Measurements from ENCODE around the gene ZFAND2A.
"Not testable (repeated sequence)": the region's sequence is repeated elsewhere in the genome, so short reads cannot be mapped to it uniquely, and the experiment has no call there.

ZFAND2A gene

GRCh38 chr7:1174881-1175596, 15.0 kb upstream of the ZFAND2A start:
- DNase-seq, result no peak

DNA sequence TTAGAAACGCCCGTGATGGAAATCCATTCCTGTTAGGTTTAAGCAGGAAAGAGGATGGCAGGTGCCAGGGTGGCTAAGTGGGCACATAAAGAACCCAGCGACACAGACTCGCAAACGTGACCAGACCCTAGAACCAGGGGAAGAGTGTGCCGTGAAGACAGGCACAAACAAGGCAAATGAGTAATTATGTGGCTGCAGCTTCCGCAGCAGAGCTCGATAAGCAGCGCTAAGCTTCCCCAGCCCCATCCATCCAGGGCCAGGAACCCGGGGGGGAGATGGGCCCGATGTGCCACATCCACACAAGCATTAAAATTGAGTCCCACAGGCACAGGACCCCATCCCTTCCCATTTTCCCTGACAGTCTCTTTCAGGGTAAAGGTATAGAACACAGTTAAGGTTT, 14.0 kb upstream of the ZFAND2A start:
- DNase-seq, result no peak

- DNase-seq, result no peak
Measured at GRCh38 chr7:1172666-1173523, 12.9 kb upstream of the ZFAND2A start.

DNA sequence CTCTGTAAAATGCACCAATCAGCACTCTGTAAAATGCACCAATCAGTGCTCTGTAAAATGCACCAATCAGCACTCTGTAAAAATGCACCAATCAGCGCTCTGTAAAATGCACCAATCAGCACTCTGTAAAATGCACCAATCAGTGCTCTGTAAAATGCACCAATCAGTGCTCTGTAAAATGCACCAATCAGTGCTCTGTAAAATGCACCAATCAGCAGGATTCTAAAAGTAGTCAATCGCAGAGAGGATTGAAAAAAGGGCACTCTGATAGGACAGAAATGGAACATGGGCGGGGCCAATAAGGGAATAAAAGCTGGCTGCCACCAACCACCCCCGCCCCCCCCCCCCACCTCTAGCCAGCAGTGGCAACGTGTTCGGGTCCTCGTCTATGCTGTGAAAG, 11.5 kb upstream of the ZFAND2A start:
- DNase-seq, result not testable (repeated sequence)

DNA sequence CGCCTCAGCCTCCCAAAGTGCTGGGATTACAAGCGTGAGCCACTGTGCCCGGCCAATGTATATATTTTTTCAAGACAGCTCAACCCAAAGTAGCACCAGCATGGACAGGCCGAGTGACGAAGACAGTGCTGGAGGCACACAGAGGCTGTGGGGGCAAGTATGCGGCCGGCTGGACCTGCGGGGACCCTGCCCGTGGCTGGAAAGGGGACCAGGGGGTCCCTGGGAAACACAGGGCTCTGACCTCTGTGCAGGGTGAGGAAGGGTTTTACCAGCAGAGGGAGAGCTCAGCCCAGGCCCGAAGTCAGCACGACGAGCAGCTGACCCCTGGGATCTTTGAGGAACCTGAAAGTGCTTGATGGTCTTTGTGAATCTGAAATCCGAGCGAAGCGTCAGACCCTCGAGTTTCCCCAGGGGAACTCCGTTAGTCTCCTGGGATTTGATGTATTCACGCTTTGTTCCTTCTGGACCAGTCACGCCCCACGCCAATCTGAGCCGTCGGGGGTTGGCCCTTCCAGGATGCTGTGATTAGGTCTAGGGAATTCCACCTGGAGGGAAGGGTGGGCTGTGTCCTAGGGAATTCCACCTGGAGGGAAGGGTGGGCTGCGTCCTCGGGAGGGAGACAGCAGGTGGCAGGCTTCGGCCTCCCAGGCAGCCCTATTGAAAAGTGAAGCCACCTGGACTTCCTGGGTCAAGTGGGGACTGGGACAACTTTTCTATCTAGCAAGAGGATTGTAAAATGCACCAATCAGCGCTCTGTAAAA, 10.9 kb upstream of the ZFAND2A start:
- no peak for DNase-seq

DNA sequence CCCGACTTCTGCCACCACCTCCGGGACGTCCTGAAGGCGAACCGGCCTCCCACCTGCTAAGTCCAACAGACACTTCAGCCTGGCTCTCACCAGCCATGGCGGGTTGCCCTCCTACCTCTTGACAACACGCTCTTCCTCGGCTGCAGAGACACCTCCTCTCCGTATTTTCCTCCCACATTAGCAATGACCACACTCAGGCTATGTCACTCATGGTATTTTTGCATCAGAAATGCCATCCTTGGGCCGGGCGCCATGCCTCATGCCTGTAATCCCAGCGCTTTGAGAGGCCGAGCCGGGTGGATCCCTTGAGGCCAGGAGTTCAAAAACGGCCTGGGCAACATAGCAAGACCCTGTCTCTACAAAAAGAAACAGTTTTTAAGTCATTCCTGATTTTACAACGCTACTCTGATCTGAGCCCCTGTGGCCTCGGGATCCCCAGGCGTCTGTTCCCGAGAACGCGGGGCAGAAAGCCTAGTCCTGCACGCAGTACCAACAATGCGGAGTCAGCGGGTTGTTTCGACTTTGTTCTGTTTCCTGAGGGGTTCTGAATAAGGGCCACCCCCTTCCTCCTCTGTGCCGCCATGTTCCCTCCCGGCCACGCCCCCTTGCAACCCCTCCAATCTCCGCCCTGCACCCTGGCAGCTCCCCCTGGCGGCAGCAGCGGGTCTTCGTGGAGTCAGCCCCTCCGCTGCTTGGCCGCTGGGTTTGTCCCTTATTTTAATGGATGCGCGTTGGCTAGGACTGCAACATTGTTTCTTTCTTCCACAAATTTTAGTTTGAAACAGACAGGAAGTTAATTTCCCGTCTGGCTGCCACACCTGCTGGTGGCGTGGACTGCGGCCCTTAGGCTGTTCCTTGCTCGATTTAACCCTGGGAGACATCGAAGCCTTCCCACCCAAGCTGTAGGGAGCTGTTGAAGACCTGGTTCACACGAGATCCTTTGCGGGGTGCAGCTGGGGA, 9.7 kb upstream of the ZFAND2A start:
- no peak for DNase-seq

DNA sequence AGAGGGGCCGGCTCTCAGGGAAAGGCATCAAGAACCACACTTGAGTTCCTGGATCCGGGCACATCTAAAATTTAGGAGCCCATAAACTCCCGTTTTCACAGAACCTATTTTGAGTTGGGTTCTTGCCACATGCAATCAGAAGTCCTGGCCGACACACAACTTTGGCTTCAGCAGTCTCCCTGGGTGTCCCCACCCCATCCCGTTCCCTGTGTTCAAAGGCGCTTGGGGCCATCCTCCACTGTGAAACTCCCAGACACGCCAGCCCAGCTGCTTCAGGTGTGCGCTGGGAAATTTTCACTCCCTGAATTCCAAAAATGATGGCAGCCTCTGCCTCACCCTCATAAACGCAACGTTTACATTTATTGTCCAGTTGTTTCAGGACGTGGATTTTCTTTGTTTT, 8.4 kb upstream of the ZFAND2A start:
- no peak for DNase-seq

DNA sequence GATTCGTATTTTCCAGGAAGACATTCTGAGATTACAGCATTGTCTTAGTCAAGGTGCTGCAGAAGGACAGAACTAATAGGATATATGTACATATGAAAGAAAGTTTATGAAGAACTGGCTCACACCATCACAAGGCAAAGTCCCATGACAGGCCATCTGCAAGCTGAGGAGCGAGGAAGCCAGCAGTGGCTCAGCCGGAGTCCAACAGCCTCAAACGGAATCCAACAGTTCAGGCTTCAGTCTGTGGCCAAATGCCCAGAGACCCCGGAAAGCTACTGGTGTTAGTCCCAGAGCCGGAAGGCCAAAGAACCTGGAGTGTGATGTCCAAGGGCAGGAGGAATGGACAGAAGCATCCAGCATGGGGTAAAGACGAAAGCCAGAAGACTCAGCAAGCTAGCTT, 4.4 kb upstream of the ZFAND2A start:
- no peak for DNase-seq

- DNase-seq, result no peak
Measured at GRCh38 chr7:1163121-1163520, 3.1 kb upstream of the ZFAND2A start.

DNA sequence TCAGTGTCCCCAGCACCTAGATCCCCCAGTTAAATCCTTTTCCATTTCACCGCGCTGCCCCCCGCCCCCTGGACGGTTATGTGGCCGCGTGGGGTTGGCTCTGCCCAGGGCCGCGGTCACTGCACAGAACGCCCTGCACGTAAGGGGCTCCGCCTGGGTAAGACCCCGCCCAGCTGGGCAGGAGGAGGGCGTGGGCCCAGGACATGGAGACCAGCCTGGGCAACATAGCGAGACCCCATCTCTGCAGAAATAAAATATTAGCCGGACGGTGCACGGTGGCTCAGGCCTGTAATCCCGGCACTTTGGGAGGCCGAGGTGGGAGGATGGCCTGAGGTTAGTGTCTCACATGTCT, 650 bp upstream of the ZFAND2A start:
- DNase-seq, result no peak

GRCh38 chr7:1159231-1159630, 765 bp downstream of the ZFAND2A start:
- DNase-seq, result not testable (repeated sequence)

GRCh38 chr7:1158203-1159126, 1.5 kb downstream of the ZFAND2A start:
- DNase-seq, result no peak

DNA sequence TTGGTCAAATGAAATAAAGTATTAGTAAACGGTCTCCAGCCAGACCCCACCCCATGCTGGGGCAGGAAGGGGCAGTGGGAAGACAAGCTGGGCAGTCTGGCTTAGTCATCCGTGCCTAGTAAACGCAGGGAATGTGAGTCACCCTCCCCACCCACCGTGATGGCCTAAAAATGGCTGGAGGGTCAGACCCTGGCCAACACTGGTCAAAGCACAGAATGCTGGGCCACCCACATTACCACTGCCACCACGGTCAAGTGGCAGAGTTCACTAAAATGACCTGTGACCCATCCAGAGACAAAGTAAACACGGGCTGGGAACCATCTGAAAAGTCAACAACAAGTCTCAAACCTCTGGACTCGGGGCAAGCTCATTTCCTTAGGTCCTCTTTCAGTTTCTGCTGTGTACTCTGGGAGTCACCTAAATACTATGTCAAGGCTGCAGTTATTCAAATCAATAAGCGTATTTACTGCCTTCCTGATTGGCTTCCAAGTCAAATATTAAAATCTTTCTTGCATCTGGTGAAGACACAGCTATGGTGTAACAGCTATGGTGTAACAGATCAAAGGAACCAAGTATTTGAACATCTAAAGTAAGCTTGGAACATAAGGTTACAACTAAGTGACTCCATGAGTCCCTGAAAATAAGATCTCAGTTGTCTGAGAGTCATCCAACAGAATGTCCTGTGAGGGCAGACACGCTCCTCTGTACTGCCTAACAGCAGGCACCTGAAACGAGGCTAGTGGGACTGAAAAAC, 3.0 kb downstream of the ZFAND2A start:
- DNase-seq, result no peak

DNA sequence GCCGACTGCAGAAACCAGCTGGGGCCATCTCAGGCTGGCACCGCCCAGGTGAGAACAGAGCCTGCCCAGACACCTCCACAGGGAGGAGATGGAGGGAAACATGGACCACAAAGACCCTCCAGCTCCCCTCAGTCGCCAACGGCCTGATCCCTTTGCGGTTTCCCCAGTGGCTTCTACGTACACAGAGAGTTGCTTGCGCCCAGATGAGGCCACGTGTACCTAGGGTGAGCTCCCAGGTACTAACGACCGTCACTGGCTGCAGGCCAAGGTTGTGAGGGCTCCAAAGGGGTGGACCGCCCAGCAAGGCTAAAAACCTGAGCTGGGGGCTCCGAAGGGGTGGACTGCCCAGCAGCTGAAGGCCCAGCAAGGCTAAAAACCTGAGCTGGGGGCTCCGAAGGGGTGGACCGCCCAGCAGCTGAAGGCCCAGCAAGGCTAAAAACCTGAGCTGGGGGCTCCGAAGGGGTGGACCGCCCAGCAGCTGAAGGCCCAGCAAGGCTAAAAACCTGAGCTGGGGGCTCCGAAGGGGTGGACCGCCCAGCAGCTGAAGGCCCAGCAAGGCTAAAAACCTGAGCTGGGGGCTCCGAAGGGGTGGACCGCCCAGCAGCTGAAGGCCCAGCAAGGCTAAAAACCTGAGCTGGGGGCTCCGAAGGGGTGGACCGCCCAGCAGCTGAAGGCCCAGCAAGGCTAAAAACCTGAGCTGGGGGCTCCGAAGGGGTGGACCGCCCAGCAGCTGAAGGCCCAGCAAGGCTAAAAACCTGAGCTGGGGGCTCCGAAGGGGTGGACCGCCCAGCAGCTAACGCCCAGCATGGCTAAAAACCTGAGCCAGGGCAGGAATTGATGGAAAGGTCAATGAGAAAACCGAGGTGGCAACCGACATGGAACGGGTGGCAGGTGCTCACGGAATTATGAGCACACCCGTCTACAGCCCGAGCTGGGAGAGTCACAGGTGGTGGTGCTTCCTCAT, 3.9 kb downstream of the ZFAND2A start:
- not testable (repeated sequence) for DNase-seq

DNA sequence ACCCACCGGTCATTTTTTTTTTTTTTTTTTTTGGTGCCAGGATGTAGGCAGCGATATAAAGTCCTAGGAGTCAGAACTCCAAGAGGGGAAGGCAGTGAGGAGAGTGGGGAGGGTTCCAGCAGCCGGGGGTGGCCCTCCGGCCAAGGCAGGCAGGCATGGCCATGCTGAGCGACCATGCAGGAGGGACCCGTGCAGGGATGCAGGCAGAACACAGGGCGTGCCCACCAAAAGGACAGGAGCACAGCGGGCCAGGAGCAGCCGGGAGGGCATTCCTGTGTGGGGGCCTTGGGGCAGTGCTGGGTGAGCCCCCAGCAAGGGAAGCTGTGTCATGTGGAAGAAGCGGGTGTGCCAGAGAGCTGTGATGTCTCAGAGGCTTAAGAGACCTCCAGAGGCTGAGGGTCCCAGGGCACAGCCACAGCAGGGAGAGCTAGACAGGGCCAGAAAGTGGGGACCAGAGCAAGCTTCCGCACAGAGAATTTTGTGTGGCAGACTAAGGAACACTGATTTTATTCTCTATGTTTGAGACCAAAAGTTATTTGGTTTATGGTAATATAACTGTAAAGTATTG, 5.7 kb downstream of the ZFAND2A start:
- no peak for DNase-seq

GRCh38 chr7:1152492-1152891, 7.5 kb downstream of the ZFAND2A start:
- DNase-seq, result no peak

DNA sequence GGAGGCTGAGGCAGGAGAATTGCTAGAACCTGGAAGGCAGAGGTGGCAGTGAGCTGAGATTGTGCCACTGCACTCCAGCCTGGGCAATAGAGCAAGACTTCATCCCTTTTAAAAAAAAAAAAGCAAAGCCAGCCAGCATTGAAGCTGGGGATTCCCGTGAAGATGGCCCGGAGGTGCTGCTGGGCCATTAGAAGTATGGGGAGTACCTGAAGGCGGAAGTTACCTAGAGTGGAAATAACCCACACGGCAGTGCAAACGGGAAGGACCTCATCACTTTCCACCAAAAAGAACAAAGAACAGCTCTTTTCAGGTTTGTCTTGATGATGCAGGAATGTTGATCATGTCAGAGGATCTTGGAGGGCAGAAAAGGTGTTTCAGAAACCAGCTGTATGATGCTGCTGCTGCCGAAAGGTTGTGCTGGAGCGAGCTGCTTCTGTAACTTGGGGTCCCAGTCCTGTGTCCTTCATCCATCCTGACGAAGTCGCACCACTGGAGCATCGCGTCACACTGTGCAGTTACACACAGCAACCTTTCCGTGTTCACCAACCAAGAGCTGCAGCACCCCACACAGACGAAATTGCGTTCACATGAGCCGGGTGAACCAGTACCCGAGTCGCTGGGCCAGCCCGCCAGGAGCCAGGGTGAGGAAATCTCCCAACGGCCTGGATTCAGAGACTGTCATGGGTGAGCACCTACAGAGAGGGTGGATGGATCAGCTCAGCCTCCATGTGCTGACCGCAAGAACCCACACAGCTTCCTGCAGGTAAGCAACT, 8.2 kb downstream of the ZFAND2A start:
- DNase-seq, result no peak

DNA sequence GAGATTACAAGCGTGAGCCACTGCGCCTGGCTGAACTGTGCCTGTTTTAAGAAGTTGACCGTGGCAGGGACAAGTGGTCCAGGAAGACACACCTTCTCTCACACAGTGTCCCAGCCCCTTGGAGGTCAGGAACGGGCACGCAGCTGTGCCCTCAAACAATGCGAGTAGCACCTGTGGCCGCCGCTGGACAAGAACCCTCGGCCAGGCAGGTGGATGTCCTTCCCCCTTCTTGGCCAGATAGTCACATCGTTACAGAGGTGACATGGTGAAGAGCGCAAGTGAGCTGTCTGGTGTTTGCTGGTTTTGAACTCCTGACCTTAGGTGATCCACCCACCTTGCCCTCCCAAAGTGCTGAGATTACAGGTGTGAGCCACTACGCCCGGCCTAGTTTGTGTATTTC, 8.8 kb downstream of the ZFAND2A start:
- DNase-seq, result no peak
